Uterus (tissue), 4 donors: ENCODE measurements around the gene FNDC11. TPM values are rescaled to one million over a fixed set of nuclear protein-coding genes. Genes with fewer than 3 reads are reported as not detected.

ENCODE experiments used
- DNase-seq, 2 donors: peaks; one replicate each; pipeline ENCODE4 v3.0.0-alpha.2; 2019 to 2020
- H3K27ac ChIP-seq, 2 donors: fragments of 200-600 bp; sonication (generic); 1 replicate in 1 of 2; 2 replicates in 1 of 2; pipeline ENCODE4 v1.5.1; 2016 to 2018
- H3K27me3 ChIP-seq, 2 donors: fragments of 200-600 bp; sonication (generic); one replicate each; pipeline ENCODE4 v1.5.1; 2018 to 2019; ENCODE audit warnings: control low read depth in 1 of 2
- H3K36me3 ChIP-seq, 2 donors: fragments of 200-600 bp; sonication (generic); one replicate each; pipeline ENCODE4 v1.5.1; 2019; ENCODE audit warnings: control low read depth in 1 of 2
- H3K4me1 ChIP-seq, 2 donors: fragments of 200-600 bp; sonication (generic); one replicate each; pipeline ENCODE4 v1.5.1; 2018 to 2019; ENCODE audit warnings: control low read depth in 1 of 2
- H3K4me3 ChIP-seq, 2 donors: fragments of 200-600 bp; sonication (generic); 1 replicate in 1 of 2; 2 replicates in 1 of 2; pipeline ENCODE4 v1.5.1; 2018 to 2019; ENCODE audit warnings: mild to moderate bottlenecking in 1 of 2
- H3K9me3 ChIP-seq, 2 donors: fragments of 200-600 bp; sonication (generic); one replicate each; pipeline ENCODE4 v1.5.1; 2019; ENCODE audit warnings: control low read depth in 1 of 2
- POLR2A ChIP-seq, 2 donors: fragments of 450-650 bp; IDR thresholded peaks; one replicate each; pipeline ENCODE4 v1.6.1; 2016; ENCODE audit warnings: antibody characterized with exemption in 2 of 2, mild to moderate bottlenecking in 1 of 2, moderate library complexity in 1 of 2
- intact Hi-C: fragments of 100-400 bp; cut with DNase I; formaldehyde crosslinking; loops from one replicate; pipeline ENCODE4 v1.15.1; 2023; ENCODE audit warnings: low total_unique reads
- total RNA-seq, 4 donors: library from RNA; depleted of rRNA in 3 of 4; stranded (reverse); fragments of >200 nt in 3 of 4; gene quantifications; one replicate each; pipeline versions ENCODE4 v1.1.0 to v1.2.4, GENCODE V29; 2014 to 2023
- TF ChIP-seq, protein P1 (sequence below), 4 experiments: fragments of 200-600 bp in 2 of 4; fragments of 450-650 bp in 2 of 4; sonication (generic) in 2 of 4; IDR thresholded peaks; one replicate each; pipeline ENCODE4 v1.5.1; 2016 to 2019; ENCODE audit warnings: antibody characterized with exemption in 4 of 4, mild to moderate bottlenecking in 2 of 4, moderate library complexity in 1 of 4
- donor health status: DM: yes; HTN: yes; CAD: no.

The FNDC11 gene
- total RNA-seq, 4 donors from 2014 or later = 0.34 to 0.69 TPM; not detected in 2

DNA sequence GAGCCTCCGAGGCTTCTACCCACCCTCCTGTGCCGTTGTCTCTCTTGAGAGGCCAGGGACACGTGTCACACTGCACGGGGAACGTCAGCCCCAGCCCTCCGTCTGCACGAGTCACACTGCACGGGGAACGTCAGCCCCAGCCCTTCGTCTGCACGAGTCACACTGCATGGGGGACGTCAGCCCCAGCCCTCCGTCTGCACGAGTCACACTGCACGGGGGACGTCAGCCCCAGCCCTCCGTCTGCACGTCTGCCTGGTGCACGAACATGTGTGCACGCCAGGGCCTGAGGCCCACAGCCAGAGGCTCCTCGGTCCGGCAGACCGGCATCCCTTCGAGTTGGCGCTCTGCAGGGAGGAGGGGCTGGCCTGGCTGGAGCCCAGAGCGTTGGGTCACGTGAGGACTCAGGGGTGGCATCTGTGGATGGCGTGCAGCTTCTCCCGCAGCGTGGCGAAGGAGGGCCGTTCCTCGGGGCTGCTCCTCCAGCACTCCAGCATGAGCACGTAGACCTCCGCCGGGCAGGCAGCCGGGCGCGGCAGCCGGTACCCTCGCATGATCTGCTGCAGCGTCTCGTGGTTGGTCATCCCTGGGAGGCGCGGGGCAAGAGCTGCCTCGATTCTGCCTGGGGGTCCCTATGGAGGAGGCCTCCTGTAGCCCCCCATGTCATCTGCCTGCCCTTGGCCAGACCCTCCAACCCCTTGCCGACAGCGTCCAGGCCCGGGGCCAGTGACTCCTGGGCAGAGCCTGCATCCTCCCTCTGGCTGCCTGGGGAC, 13.4 kb upstream of the FNDC11 start:
- Histone ChIP-seq H3K27ac (no peak overlapping the region), H3K4me1 (no peaks in the 10 kb centered on the region), H3K27me3 (peaks cover 7 to 12% of the 10 kb centered on the region in 2 donors), H3K36me3 (no peaks in the 10 kb centered on the region), H3K9me3 (no peaks in the 10 kb centered on the region), H3K4me3 (no peak overlapping the region)
- intact Hi-C loops = no loop called here
- DNase-seq = no peak
- no peak for TF ChIP-seq POLR2A (IDR thresholded peaks at IDR 0.05)
- TF ChIP-seq, protein P1, sequence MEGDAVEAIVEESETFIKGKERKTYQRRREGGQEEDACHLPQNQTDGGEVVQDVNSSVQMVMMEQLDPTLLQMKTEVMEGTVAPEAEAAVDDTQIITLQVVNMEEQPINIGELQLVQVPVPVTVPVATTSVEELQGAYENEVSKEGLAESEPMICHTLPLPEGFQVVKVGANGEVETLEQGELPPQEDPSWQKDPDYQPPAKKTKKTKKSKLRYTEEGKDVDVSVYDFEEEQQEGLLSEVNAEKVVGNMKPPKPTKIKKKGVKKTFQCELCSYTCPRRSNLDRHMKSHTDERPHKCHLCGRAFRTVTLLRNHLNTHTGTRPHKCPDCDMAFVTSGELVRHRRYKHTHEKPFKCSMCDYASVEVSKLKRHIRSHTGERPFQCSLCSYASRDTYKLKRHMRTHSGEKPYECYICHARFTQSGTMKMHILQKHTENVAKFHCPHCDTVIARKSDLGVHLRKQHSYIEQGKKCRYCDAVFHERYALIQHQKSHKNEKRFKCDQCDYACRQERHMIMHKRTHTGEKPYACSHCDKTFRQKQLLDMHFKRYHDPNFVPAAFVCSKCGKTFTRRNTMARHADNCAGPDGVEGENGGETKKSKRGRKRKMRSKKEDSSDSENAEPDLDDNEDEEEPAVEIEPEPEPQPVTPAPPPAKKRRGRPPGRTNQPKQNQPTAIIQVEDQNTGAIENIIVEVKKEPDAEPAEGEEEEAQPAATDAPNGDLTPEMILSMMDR (IDR thresholded peaks at IDR 0.05) = no peak

GRCh38 chr20:63541371-63541770, 12.6 kb upstream of the FNDC11 start:
- intact Hi-C loops = no loop called here
- DNase-seq = no peak
- no peaks in the 10 kb centered on the region for H3K4me1 ChIP-seq
- H3K9me3 ChIP-seq = no peaks in the 10 kb centered on the region
- no peak overlapping the region for H3K4me3 ChIP-seq
- TF ChIP-seq, protein P1 (IDR thresholded peaks at IDR 0.05) = no peak
- no peak for TF ChIP-seq POLR2A (IDR thresholded peaks at IDR 0.05)
- H3K27ac ChIP-seq = no peak overlapping the region
- no peaks in the 10 kb centered on the region for H3K36me3 ChIP-seq
- H3K27me3 ChIP-seq = peaks cover 7 to 11% of the 10 kb centered on the region in 2 donors

GRCh38 chr20:63542031-63542559, 11.9 kb upstream of the FNDC11 start:
- no peak overlapping the region for H3K27ac ChIP-seq
- no peak for DNase-seq
- intact Hi-C loops = no loop called here
- H3K27me3 ChIP-seq = peaks cover 6% of the 10 kb centered on the region in 2 donors
- H3K4me1 ChIP-seq = no peaks in the 10 kb centered on the region
- H3K9me3 ChIP-seq = no peaks in the 10 kb centered on the region
- TF ChIP-seq, protein P1 (IDR thresholded peaks at IDR 0.05) = no peak
- TF ChIP-seq POLR2A (IDR thresholded peaks at IDR 0.05) = no peak
- H3K36me3 ChIP-seq = no peaks in the 10 kb centered on the region
- no peak overlapping the region for H3K4me3 ChIP-seq

DNA sequence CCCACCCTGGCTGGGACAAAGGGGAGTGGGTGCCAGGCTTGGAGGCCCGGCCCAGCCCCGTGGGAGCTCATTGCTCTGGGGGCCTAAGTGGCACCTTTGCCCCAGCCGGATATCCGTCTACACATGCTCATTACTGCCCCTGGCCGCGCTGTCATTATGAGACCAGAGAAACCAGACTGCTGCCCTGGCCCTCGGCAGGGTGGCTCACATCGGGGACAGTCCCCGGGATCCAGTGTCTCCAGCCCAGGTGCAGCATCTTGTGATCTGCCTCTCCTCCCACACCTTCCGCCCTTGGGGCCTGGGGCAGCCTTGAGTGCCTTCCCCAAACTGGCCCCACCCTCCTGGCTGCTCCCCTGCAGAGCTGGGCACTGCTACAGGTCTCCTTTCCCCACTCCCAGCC, 11.3 kb upstream of the FNDC11 start:
- H3K4me1 ChIP-seq = no peaks in the 10 kb centered on the region
- no peaks in the 10 kb centered on the region for H3K9me3 ChIP-seq
- H3K27ac ChIP-seq = no peak overlapping the region
- TF ChIP-seq, protein P1 (IDR thresholded peaks at IDR 0.05) = no peak
- no peak for TF ChIP-seq POLR2A (IDR thresholded peaks at IDR 0.05)
- no peaks in the 10 kb centered on the region for H3K36me3 ChIP-seq
- no peak overlapping the region for H3K4me3 ChIP-seq
- peaks cover 0 to under 1% of the 10 kb centered on the region in 2 donors for H3K27me3 ChIP-seq
- DNase-seq = no peak
- intact Hi-C loops = no loop called here

DNA sequence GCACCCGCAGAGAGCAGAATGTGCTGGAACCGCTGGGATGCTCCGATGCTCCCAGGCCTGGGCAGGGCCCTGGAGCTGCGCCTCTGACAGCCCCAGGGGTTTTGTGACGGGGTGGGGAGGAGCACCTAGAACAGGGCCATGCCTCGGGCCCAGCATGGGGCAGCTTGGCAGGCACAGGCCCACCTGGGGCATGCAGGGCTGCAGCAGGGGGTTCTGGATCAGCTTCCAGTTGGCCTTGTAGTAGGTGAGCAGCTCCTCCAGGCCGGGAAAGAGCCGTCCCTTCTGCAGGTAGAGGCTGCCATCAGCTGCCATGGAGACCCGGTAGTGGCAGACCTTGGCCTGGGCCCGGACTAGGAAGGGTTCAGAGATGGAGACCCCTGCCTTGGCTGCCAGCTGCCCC, 10.8 kb upstream of the FNDC11 start:
- intact Hi-C loops = no loop called here
- Histone ChIP-seq H3K9me3 (no peaks in the 10 kb centered on the region), H3K4me1 (no peaks in the 10 kb centered on the region), H3K27me3 (no peaks in the 10 kb centered on the region), H3K27ac (no peak overlapping the region), H3K36me3 (no peaks in the 10 kb centered on the region), H3K4me3 (no peak overlapping the region)
- DNase-seq = no peak
- no peak for TF ChIP-seq POLR2A (IDR thresholded peaks at IDR 0.05)
- TF ChIP-seq, protein P1 (IDR thresholded peaks at IDR 0.05) = no peak
